Caco-2 (cell line): ENCODE measurements around the gene RBM43. TPM values are rescaled to one million over a fixed set of nuclear protein-coding genes. Genes with fewer than 3 reads are reported as not detected.

Experiments
- BruUV-seq: library from RNA; stranded (reverse); fragments of 400-500 nt; replicated peaks from 2 replicates; lab custom pipeline; 2021; lab: Mats Ljungman, UMichigan
- CTCF ChIA-PET: fragments of 300-600 bp; sonication (Branson Sonifier 250); formaldehyde crosslinking; loops from one replicate; lab custom pipeline; 2022; ENCODE audit warnings: antibody characterized with exemption; lab: Charles Lee
- POLR2A ChIA-PET: fragments of 300-600 bp; sonication (Branson Sonifier 250); formaldehyde crosslinking; loops from one replicate; lab custom pipeline; 2022; ENCODE audit warnings: antibody characterized with exemption; lab: Charles Lee
- DNase-seq, 2 experiments: peaks; one replicate each; pipeline versions ENCODE4 v3.0.0 to v3.0.0-alpha.2; 2020 to 2022
- H3K27me3 ChIP-seq: replicated peaks from 2 replicates; pipeline ENCODE4 v1.6.0; 2011; ENCODE audit warnings: low read length; ENCODE audit not compliant: control insufficient read depth, insufficient read depth
- H3K36me3 ChIP-seq: 2 replicates; pipeline ENCODE4 v1.5.1; 2011; ENCODE audit warnings: low read length; ENCODE audit not compliant: control insufficient read depth, insufficient read depth
- H3K4me1 ChIP-seq: fragments of 250-450 bp; sonication (Bioruptor Pico); 2 replicates; pipeline ENCODE4 v1.5.1; 2020; ENCODE audit warnings: mild to moderate bottlenecking
- H3K4me3 ChIP-seq: 2 replicates; pipeline ENCODE4 v1.5.1; 2011; ENCODE audit warnings: low read depth, mild to moderate bottlenecking, control low read depth, low read length
- H3K9me3 ChIP-seq: fragments of 250-450 bp; sonication (Bioruptor Pico); 2 replicates; pipeline ENCODE4 v1.5.1; 2020; ENCODE audit warnings: mild to moderate bottlenecking, moderate library complexity
- H3K27ac Mint-ChIP-seq: one replicate; pipeline ENCODE4 v1.8.0; 2022; ENCODE audit warnings: mixed read lengths; ENCODE audit not compliant: unreplicated experiment
- H3K27me3 Mint-ChIP-seq: one replicate; pipeline ENCODE4 v1.8.0; 2022; ENCODE audit warnings: mixed read lengths; ENCODE audit not compliant: insufficient read depth, unreplicated experiment
- H3K36me3 Mint-ChIP-seq: one replicate; pipeline ENCODE4 v1.8.0; 2022; ENCODE audit warnings: mild to moderate bottlenecking, mixed read lengths; ENCODE audit not compliant: insufficient read depth, unreplicated experiment
- H3K4me1 Mint-ChIP-seq: one replicate; pipeline ENCODE4 v1.8.0; 2022; ENCODE audit warnings: low read depth, mixed read lengths; ENCODE audit not compliant: unreplicated experiment
- H3K4me3 Mint-ChIP-seq: one replicate; pipeline ENCODE4 v1.8.0; 2022; ENCODE audit warnings: mild to moderate bottlenecking, moderate library complexity, mixed read lengths; ENCODE audit not compliant: unreplicated experiment
- H3K9me3 Mint-ChIP-seq: one replicate; pipeline ENCODE4 v1.8.0; 2022; ENCODE audit warnings: mixed read lengths; ENCODE audit not compliant: unreplicated experiment
- intact Hi-C: fragments of 100-400 bp; cut with micrococcal nuclease; formaldehyde crosslinking; loops from one replicate; pipeline ENCODE4 v1.10.0; 2022; ENCODE audit not compliant: unreplicated experiment
- total RNA-seq: library from RNA; stranded (reverse); gene quantifications from 2 replicates; pipeline ENCODE4 v1.2.3, GENCODE V29; 2022
- TF ChIP-seq, protein P1 (sequence below), 2 experiments: fragments of 200-600 bp in 1 of 2; IDR thresholded peaks; 1 replicate in 1 of 2; 2 replicates in 1 of 2; pipeline versions ENCODE4 v1.5.1 to v1.8.0; 2011 to 2022; ENCODE audit warnings: antibody characterized with exemption in 1 of 2, control low read depth in 1 of 2, inconsistent platforms in 1 of 2, low read depth in 1 of 2, low read length in 1 of 2, mild to moderate bottlenecking in 1 of 2, moderate library complexity in 1 of 2; ENCODE audit not compliant: insufficient read depth in 1 of 2, severe bottlenecking in 1 of 2, unreplicated experiment in 1 of 2

The RBM43 gene
- total RNA-seq, 1 experiment from 2014 or later: 1.4 TPM

DNA sequence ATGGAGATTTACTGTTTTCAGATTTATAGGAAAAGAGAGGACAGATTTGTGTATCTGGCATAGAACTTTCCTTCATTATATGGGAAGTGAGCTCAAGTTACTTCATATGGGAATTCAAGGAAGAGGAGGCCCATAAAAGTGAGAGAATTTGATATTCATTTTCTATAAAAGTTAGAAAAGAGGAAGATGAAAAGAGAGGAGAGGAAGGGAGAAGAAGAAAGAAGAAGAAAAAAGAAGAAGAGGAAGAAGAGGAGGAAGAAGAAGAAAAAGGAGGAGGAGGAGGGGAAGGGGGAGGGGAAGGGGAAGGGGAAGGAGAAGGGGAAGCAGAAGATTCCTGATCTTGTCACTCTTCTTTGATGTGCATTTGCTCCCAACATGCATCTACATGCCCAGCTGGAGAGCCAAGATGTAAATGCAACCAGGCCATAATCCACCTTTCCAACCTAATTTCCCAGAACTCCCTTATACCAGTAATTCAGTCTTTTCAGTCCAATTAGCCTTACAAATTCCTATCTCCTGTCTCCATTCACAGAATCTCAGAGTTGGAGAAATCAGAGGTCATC is 43.5 kb upstream of the RBM43 start:
- no peaks in the 10 kb centered on the region for H3K4me1 ChIP-seq
- ChIA-PET CTCF (no interaction called here), POLR2A (no interaction called here)
- intact Hi-C loops: no loop called here
- no peaks in the 10 kb centered on the region for H3K9me3 ChIP-seq
- no peaks in the 10 kb centered on the region for H3K36me3 Mint-ChIP-seq
- H3K36me3 ChIP-seq: no peaks in the 10 kb centered on the region
- no peak overlapping the region for H3K4me3 ChIP-seq
- TF ChIP-seq, protein P1, sequence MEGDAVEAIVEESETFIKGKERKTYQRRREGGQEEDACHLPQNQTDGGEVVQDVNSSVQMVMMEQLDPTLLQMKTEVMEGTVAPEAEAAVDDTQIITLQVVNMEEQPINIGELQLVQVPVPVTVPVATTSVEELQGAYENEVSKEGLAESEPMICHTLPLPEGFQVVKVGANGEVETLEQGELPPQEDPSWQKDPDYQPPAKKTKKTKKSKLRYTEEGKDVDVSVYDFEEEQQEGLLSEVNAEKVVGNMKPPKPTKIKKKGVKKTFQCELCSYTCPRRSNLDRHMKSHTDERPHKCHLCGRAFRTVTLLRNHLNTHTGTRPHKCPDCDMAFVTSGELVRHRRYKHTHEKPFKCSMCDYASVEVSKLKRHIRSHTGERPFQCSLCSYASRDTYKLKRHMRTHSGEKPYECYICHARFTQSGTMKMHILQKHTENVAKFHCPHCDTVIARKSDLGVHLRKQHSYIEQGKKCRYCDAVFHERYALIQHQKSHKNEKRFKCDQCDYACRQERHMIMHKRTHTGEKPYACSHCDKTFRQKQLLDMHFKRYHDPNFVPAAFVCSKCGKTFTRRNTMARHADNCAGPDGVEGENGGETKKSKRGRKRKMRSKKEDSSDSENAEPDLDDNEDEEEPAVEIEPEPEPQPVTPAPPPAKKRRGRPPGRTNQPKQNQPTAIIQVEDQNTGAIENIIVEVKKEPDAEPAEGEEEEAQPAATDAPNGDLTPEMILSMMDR (IDR thresholded peaks at IDR 0.05; ENCODE audit: insufficient read depth in 1 of 2, low read depth in 1 of 2, low read length in 1 of 2, severe bottlenecking in 1 of 2, unreplicated experiment in 1 of 2): no peak
- no peaks in the 10 kb centered on the region for H3K4me1 Mint-ChIP-seq
- H3K9me3 Mint-ChIP-seq: no peaks in the 10 kb centered on the region
- H3K27ac Mint-ChIP-seq: no peak overlapping the region
- BruUV-seq: no TSS peak
- H3K27me3 Mint-ChIP-seq: peaks cover 9% of the 10 kb centered on the region
- no peak for DNase-seq
- no peaks in the 10 kb centered on the region; the same call in 1 of the 2 replicates for H3K27me3 ChIP-seq
- H3K4me3 Mint-ChIP-seq: no peak overlapping the region

DNA sequence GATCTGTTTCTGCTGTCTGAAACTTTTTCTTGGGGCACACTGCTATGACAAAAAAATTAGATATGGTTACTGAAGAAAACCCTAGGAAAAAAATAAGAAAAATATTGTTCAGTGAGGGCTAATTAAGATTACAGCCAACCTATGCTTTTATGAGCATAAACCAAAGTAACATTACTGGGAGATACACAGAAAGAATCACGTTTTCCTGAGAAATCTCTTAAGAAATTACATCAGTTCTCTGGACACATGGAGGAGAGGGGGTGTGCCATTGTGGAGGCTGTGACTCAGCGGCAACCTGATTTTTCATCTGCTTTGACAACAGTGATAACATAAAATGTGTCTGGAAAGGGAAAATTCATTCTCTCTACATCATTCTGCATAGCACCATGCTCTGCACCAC is 41.2 kb upstream of the RBM43 start:
- H3K36me3 Mint-ChIP-seq: no peaks in the 10 kb centered on the region
- ChIA-PET POLR2A (no interaction called here), CTCF (no interaction called here)
- H3K36me3 ChIP-seq: no peaks in the 10 kb centered on the region
- TF ChIP-seq, protein P1 (IDR thresholded peaks at IDR 0.05; ENCODE audit: insufficient read depth in 1 of 2, low read depth in 1 of 2, low read length in 1 of 2, severe bottlenecking in 1 of 2, unreplicated experiment in 1 of 2): no peak
- no peaks in the 10 kb centered on the region for H3K9me3 Mint-ChIP-seq
- H3K4me1 Mint-ChIP-seq: no peaks in the 10 kb centered on the region
- intact Hi-C loops: no loop called here
- no peak overlapping the region for H3K4me3 ChIP-seq
- H3K9me3 ChIP-seq: no peaks in the 10 kb centered on the region
- DNase-seq: no peak
- no peak overlapping the region for H3K27ac Mint-ChIP-seq
- BruUV-seq: no TSS peak
- H3K27me3 Mint-ChIP-seq: peaks cover 13% of the 10 kb centered on the region
- H3K4me1 ChIP-seq: no peaks in the 10 kb centered on the region
- H3K4me3 Mint-ChIP-seq: no peak overlapping the region
- H3K27me3 ChIP-seq: no peaks in the 10 kb centered on the region

DNA sequence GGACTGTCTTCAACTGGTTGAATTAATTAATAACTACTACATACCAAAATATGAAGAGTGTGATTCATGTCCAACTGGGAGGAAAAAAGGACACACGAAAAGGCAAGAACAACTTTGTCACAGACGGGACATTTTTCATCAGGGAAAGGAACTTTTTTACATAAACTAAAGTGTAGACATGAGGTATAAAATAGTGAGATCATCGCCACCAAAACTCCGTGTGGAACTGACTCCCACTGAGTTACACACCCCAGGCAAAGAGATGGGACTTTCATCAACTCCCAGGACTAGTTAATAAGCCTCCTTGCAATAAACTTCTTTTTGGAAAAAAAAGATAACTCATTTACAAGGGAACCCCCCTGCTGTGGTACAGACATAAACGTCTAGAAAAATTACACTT is 40.7 kb upstream of the RBM43 start:
- Mint-ChIP-seq H3K9me3 (no peaks in the 10 kb centered on the region), H3K36me3 (no peaks in the 10 kb centered on the region), H3K27me3 (peaks cover 10% of the 10 kb centered on the region), H3K27ac (no peak overlapping the region), H3K4me1 (no peaks in the 10 kb centered on the region), H3K4me3 (no peak overlapping the region)
- ChIA-PET POLR2A (no interaction called here), CTCF (no interaction called here)
- Histone ChIP-seq H3K4me1 (no peaks in the 10 kb centered on the region), H3K36me3 (no peaks in the 10 kb centered on the region), H3K9me3 (no peaks in the 10 kb centered on the region), H3K27me3 (no peaks in the 10 kb centered on the region), H3K4me3 (no peak overlapping the region)
- DNase-seq: no peak
- BruUV-seq: no TSS peak
- intact Hi-C loops: no loop called here
- TF ChIP-seq, protein P1 (IDR thresholded peaks at IDR 0.05; ENCODE audit: insufficient read depth in 1 of 2, low read depth in 1 of 2, low read length in 1 of 2, severe bottlenecking in 1 of 2, unreplicated experiment in 1 of 2): no peak
